GM10847 (cell line): Measurements from ENCODE around the gene FOXK2.

Experiments
- POLR2A ChIP-seq: IDR thresholded peaks from 2 replicates; pipeline ENCODE4 v1.6.1; 2011; ENCODE audit not compliant: insufficient read length; ENCODE audit errors: extremely low read depth

The FOXK2 gene

DNA sequence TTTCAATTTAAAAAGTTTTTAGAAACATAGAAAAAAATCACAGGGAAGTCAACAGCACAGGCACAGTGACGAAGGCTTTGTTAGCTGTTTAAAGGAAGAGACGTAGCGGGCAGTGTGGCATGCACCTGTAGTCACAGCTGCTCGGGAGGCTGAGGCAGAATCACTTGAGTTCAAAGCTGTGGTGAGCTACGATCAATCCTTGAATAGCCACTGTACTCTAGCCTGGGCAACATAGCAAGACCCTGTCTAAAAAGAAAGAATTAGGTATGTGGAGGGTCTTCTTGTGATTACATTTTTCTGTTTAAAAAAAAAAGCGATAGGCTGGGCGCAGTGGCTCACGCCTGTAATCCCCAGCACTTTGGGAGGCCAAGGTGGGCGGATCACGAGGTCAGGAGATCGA, 50.1 kb downstream of the FOXK2 start:
- TF ChIP-seq POLR2A: no peak

- TF ChIP-seq POLR2A: no peak
Measured at GRCh38 chr17:82570277-82570676, 50.7 kb downstream of the FOXK2 start.

GRCh38 chr17:82571855-82572254, 52.3 kb downstream of the FOXK2 start:
- no peak for TF ChIP-seq POLR2A

- no peak for TF ChIP-seq POLR2A
Measured at GRCh38 chr17:82574041-82574440, 54.5 kb downstream of the FOXK2 start.

DNA sequence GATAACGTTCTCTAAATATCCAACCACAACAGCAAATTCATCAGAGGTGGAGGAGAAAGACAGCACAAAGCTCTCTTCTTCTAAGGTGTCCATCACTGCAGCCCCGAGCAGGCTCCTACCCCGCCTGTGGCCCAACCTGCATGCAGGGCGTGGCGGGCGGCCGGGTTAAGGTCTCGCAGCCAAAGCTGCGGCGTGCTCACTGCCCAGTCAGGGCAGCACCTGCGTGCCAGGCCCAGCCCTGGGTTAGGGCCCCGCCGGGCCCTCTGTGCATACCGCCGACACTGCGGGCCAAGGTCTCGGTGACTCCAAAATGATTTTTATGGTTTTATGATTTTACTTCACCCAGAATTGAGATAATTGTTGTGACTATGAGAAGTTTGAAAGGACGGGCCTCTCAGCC, 57.8 kb downstream of the FOXK2 start:
- no peak for TF ChIP-seq POLR2A

- TF ChIP-seq POLR2A: no peak
Measured at GRCh38 chr17:82582213-82582612, 62.7 kb downstream of the FOXK2 start.

DNA sequence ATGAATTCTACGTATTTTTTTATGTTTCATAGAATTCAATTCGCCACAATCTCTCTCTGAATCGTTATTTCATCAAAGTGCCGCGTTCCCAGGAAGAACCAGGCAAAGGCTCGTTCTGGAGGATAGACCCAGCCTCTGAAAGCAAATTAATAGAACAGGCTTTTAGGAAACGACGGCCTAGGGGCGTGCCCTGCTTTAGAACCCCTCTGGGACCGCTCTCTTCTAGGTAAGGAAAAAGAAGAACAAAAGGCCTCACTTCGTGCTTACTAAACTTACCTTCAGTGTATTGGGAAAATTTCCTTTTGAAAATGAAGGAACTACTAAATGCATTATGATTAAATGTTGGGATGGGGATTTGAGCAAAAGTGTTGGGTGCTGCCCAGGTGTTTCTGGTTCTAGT, 63.2 kb downstream of the FOXK2 start:
- TF ChIP-seq POLR2A: no peak

DNA sequence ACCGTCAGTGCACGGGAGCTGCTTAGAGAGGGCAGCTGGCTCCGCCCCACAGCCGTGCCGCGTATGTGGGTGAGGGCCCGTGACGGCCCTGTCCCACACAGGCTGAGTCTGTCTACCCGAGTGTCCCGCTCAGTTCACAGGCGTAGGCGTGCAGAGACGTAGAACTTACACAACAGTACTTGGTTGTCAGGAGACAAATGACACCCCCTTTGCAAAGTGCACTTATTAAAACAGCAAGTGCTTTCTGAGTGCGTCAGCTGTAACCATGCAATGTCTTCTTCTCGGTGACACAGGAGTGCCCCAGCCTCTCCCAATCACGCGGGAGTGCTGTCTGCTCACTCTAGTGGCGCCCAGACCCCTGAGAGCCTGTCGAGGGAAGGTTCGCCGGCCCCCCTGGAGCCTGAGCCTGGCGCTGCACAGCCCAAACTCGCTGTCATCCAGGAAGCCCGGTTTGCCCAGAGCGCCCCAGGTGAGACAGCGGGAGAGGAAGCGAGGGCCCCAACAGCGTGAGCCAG, 64.2 kb downstream of the FOXK2 start:
- TF ChIP-seq POLR2A: no peak

DNA sequence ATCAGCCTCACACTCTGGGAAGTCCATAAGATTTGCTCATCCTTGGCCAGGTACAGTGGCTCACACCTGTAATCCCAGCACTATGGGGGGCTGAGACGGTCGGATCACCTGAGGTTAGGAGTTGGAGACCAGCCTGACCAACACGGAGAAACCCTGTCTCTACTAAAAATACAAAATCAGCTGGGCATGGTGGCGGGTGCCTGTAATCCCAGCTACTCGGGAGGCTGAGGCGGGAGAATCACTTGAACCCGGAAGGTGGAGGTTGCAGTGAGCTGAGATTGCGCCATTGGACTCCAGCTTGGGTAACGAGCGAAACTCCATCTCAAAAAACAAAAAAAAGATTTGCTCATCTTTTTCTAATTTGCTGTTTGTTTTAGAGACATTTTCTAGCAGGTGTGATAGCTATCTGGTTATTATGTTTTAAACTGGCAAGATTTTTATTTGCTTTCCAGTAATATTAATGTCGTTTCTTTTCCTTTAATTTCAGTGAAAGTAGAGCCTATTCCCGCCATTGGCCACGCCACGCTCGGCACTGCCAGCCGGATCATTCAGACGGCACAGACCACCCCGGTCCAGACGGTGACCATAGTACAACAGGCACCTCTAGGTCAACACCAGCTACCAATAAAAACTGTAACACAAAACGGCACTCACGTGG, 67.2 kb downstream of the FOXK2 start:
- no peak for TF ChIP-seq POLR2A

DNA sequence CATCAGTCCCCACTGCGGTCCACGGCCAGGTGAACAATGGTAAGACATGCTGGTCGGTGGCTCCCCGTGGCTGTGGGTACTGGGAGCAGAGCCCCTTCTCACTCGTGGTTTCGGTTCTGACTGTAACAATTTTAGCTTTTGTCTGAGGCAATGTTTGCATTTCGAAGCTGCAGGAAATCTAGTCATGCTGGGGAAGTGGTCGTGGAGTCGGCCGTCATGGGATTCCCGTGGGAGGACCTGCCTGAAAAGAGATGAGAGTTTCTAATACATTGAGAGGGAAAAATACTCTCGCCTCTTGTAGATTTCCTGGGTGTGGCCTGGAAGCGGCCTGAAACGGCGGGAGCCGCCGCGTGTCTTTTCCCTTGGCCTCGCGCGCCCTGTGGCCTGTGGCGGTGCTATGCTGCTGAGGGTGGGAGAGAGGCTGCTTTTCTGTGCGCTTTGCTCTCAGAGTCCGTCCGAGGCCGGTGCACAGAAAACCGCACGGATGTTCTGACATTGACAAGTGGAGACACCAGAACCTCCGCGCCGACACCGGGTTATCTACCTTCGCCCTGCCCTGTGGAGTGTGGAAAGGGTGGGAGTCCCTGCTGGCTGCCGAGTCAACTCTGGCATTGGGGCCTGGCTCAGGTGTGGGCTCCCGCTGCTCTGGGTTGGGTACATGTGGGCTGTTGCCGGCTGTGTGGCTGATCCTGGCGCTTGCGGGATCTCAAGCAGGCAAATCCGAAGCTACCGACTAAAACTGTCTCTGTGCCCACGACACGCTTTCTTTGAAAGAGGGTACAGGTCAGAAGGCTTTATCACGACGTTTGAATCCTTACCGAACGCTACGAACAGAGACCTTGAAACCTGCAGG, 67.9 kb downstream of the FOXK2 start:
- TF ChIP-seq POLR2A: no peak

DNA sequence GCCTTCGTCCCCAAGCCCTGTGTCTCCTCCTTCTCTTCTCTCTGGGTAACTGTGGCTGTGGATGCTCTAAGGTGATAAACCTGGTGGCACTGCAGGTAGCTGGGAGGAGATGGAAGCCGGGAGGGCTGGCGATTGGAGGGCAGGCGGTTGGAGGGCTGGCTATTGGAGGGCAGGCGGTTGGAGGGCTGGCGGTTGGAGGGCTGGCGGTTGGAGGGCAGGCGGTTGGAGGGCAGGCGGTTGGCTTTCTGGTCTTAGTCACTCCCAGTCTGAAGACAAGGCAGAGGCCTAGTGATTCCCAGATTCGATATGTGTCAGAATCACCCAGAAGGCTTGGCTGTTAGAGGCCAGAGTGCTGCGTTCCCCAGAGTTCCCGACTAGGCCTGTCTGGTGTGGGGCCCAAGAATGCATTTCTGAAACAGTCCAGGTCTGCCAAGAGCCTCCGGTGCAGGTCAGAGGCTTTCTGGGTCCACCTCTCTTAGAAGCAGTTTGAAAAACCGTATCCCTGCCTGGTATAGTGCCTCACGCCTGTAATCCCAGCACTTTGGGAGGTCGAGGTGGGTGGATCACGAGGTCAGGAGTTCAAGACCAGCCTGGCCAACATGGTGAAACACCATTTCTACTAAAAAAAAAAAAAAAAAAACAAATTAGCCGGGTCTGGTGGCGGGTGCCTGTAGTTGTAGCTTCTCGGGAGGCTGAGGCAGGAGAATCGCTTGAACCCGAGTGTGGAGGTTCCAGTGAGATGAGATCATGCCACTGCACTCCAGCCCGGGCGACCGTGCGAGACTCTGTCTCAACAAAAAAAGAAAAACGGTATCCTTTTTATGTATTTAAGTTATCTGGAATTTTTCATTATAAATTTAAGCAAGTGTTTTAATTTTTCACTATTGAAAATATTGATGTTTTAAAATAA, 69.0 kb downstream of the FOXK2 start:
- no peak for TF ChIP-seq POLR2A

DNA sequence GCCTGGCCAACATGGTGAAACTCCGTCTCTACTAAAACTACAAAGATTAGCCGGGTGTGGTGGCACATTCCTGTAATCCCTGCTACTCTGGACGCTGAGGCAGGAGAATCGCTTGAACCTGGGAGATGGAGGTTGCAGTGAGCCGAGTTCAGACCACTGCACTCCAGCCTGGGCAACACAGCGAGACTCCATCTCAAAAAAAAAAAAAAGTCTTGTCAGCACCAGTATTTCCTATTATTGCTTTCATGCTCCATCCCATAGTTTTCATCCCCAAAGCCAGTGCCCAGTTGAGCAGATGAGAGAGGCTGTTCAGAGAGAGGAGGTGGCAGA, 70.3 kb downstream of the FOXK2 start:
- no peak for TF ChIP-seq POLR2A

DNA sequence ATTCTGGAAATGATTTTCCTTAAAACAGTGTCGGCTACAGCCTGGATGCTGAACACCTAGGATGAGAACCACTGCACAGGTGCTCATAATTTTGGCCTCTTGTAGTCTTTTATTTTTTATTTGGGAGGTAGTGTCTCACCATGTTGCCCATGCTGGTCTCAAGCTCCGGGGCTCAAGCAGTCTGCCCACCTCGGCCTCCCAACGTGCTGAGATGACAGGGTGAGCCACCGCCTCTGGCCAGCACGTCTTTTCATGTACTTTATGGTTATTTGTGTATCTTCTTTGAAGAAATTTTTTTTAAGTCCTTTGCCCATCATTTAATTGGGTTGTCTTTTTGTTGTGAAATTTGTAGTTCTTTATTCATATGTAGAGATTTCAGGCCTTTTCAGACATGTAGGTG, 70.7 kb downstream of the FOXK2 start:
- TF ChIP-seq POLR2A: no peak

DNA sequence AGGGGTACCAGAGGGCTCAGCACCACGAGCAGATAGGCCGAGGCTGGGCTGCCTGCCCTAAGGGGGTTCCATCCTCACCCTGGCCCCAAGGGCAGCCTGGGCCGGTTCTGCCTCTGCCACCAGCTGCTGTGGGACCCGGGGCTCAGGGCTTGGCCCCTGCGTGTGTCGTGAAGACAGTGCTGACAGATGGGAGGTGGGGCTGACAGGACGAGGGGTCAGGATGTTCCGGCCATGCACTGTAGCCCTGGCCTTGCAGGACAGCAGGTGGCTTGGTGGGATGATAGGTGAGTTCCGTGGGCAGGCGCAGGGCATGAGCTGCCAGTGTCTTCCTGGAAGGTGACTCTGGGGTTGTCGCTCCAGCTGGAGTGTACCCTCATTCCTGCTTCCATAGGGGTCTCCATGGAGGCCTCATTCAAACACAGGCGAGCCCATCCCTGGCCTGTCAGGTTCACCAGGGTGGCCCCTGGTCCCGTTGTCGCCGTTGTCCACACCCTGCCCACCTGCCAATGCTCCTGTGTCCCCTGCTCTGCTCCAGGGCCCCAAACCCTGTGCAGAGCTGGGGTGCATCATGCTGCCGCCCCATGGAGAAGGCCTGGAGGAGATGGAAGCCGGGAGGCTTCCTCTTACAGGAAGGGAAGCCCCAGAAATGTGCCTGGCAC, 71.5 kb downstream of the FOXK2 start:
- TF ChIP-seq POLR2A: no peak

- TF ChIP-seq POLR2A: no peak
Measured at GRCh38 chr17:82592289-82592766, 72.8 kb downstream of the FOXK2 start.

DNA sequence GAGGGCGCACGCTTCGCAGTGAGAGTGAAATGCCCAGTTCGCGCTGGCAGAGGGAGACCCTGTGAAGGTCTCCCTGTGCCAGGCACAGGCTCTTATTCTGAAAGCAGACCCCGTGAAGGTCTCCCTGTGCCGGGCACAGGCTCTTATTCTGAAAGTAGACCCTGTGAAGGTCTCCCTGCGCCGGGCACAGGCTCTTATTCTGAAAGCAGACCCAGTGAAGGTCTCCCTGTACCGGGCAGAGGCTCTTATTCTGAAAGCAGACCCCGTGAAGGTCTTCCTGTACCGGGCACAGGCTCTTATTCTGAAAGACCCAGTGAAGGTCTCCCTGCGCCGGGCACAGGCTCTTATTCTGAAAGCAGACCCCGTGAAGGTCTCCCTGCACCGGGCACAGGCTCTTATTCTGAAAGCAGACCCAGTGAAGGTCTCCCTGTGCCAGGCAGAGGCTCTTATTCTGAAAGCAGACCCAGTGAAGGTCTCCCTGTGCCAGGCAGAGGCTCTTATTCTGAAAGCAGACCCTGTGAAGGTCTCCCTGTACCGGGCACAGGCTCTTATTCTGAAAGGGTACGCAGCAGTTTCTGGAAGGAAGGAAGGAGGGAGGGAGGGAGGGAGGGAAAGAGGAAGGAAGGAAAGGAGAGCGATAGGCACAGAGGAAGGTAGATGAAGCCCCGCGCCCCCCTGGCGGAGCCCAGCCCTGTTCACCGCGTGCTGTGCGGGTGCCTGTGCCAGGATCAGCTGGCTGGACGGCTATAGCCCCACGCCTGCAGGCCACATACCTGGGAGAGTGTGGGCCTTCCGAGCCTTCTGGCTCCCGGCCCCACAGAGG, 73.4 kb downstream of the FOXK2 start:
- no peak for TF ChIP-seq POLR2A
